Endometrium (tissue), 2 donors: ENCODE results near the gene SERPINA1.
"Not testable (repeated sequence)": the region's sequence is repeated elsewhere in the genome, so short reads cannot be mapped to it uniquely, and the experiment has no call there.

Source experiments
- FAIRE-seq: peaks from 2 replicates; lab custom pipeline; 2012; peaks lifted over from hg19 to GRCh38; lab: Jason Lieb, UNC
- donor health status: control.
- donor health status: control.

The SERPINA1 gene

DNA sequence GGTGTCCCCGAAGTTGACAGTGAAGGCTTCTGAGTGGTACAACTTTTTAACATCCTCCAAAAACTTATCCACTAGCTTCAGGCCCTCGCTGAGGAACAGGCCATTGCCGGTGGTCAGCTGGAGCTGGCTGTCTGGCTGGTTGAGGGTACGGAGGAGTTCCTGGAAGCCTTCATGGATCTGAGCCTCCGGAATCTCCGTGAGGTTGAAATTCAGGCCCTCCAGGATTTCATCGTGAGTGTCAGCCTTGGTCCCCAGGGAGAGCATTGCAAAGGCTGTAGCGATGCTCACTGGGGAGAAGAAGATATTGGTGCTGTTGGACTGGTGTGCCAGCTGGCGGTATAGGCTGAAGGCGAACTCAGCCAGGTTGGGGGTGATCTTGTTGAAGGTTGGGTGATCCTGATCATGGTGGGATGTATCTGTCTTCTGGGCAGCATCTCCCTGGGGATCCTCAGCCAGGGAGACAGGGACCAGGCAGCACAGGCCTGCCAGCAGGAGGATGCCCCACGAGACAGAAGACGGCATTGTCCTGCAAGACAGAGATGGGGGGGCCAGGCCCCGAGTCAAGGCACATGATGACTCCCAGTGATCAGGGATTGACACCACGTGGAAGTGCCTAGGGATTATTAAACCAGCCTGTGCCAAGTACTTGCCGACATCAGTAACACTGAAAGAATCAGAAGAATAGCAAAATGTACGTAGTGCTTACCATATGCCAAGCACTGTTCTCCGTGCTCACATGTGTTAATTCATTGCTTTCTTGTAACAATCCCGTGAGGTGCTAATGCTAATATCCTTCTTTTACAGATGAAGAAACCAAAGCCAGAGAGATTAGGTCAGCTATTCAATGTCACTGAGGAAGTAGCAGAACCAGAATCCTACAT is 5.4 kb downstream of the SERPINA1 start:
- no peak for FAIRE-seq

DNA sequence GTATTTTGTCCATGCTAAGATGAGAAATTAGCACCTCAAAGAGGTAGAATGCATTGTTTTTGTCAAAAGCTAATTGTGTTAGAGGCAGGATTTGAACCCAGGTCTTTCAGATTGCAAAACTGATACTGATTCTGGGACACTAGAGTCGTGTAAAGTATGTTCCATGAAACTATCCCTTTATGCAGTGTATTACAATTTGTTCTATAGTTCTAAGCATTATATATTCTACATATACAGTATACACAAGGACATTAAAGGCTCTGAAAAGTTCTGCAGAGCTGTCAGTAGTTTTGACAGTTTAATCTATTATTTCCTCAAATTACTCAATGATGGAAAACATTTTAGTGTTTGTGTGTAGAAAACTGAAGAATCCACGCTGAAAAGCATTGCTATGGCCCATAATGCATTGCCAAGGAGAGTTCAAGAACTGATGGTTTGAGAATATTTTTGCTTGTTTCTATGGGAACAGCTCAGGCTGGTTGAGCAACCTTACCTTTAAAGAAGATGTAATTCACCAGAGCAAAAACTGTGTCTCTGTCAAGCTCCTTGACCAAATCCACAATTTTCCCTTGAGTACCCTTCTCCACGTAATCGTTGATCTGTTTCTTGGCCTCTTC is 6.2 kb downstream of the SERPINA1 start:
- FAIRE-seq = no peak

DNA sequence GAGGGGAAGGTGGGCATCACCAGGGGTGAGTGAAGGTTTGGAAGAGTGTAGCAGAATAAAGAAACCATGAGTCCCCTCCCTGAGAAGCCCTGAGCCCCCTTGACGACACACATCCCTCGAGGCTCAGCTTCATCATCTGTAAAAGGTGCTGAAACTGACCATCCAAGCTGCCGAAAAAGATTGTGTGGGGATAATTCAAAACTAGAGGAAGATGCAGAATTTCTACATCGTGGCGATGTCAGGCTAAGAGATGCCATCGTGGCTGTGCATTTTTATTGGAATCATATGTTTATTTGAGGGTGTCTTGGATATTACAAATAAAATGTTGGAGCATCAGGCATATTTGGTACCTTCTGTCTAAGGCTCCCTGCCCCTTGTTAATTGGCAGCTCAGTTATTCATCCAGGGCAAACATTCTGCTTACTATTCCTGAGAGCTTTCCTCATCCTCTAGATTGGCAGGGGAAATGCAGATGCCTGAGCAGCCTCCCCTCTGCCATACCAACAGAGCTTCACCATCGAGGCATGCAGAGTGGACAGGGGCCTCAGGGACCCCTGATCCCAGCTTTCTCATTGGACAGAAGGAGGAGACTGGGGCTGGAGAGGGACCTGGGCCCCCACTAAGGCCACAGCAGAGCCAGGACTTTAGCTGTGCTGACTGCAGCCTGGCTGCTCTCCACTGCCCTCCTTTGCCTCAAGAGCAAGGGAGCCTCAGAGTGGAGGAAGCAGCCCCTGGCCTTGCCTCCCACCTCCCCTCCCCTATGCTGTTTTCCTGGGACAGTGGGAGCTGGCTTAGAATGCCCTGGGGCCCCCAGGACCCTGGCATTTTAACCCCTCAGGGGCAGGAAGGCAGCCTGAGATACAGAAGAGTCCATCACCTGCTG is 7.0 kb downstream of the SERPINA1 start:
- no peak for FAIRE-seq

DNA sequence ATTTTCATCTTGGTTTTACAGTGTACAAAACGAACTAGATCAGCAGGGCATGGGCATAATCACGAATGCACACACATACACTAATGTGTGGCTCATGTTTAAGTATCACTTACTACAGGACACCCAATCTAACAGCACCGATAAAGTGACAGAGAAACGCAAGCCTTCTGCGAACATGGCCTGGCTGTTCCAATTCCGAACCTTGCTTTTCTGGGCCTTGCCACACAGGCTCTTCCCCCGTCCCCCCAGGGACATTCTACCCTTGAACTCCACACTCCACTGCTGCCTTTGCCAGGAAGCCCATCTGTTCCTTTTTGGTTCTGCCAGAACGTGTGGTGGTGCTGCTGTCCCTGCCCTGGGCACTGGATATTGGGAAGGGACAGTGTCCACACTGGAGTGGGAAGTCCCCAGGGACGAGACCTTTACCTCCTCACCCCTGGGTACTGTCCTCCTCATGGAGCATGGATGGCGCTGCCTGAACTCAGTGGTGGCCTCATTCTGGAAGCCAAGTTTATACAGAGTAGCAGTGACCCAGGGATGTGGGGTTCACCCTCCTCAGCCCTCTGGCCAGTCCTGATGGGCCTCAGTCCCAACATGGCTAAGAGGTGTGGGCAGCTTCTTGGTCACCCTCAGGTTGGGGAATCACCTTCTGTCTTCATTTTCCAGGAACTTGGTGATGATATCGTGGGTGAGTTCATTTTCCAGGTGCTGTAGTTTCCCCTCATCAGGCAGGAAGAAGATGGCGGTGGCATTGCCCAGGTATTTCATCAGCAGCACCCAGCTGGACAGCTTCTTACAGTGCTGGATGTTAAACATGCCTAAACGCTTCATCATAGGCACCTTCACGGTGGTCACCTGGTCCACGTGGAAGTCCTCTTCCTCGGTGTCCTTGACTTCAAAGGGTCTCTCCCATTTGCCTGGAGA is 7.9 kb downstream of the SERPINA1 start:
- FAIRE-seq = no peak

DNA sequence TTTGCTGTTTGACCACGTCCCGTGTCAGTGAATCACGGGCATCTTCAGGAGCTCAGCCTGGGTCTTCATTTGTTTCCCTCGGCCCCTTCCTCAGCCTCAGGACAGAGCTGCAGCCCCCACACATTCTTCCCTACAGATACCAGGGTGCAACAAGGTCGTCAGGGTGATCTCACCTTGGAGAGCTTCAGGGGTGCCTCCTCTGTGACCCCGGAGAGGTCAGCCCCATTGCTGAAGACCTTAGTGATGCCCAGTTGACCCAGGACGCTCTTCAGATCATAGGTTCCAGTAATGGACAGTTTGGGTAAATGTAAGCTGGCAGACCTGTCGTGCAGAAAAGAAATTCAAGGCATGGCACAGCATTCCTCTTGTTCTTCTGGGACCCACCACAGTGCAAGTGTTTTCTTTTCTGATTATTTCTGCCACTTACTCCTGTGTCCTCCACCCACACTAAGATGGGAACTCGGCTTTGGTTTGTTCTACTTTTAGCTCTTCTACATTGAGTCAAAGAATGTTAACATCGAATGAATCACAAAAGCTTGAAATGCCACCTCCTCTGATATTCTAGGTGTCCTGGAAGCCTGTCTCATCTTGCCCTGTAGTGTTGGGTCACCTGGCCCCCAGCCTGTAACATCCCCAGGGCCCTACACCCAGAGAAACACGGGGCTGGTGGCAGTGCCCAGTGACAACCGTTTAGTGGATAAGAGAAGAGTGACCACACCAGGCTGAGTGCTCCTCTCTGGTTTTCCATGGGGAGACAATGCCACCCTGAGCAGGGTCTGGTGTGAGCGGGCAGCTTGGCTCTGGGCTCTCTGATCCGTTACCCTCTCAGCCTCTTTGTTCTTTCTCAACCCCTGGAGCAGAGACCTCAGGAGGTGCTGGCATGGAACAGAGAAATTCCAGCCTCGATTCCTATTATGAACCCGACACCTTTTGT is 8.8 kb downstream of the SERPINA1 start:
- FAIRE-seq = no peak

DNA sequence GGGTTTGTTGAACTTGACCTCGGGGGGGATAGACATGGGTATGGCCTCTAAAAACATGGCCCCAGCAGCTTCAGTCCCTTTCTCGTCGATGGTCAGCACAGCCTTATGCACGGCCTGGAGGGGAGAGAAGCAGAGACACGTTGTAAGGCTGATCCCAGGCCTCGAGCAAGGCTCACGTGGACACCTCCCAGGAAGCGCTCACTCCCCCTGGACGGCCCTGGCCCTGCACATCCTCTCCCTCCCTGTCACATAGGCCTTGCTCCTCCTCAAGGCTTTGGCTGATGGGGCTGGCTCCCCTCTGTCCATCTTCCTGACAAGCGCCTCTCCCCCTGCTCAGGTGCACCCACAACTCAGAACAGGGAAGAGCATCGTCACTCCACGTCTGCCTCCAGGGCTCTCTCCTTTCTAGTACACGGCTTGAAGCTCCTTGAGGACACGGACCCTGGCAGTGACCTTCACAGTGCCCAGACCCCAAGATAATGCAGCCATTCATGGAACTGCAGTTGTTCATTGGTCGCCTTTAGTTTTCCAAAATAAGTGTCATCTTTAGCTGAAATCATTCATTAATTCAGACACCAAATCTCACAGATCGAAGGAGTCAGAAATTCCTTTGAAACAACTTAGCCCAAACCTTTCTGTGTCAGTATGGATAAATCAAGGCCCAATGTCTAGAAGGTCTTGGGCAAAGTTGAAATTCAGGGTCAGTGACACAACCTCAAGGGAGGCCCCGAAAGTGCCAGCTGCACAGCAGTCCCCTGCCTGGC is 9.7 kb downstream of the SERPINA1 start:
- no peak for FAIRE-seq

DNA sequence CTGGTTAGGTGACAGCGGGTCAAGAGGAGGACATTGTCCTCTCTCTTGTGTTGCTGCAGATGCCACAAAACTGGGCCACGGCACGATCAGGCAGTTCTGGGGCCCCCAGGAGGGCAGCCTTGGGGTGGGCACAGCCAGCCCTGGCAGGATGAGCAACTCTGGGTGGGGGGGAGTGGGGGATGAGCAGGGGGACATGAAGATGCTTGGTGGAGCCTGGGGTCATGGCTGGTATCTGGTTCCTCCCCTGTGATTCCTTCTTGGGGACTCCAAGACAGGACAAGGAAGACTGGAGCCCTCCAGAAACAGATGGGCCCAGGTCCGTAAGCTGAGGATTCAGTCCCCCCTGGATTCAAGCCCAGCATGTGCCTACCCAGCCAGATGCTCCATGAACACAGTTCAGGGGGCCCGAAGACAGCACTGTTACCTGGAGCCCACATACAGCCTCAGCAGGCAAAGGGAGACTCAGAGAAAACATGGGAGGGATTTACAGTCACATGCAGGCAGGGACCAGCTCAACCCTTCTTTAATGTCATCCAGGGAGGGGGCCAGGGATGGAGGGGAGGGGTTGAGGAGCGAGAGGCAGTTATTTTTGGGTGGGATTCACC is 10.4 kb downstream of the SERPINA1 start:
- FAIRE-seq = no peak

DNA sequence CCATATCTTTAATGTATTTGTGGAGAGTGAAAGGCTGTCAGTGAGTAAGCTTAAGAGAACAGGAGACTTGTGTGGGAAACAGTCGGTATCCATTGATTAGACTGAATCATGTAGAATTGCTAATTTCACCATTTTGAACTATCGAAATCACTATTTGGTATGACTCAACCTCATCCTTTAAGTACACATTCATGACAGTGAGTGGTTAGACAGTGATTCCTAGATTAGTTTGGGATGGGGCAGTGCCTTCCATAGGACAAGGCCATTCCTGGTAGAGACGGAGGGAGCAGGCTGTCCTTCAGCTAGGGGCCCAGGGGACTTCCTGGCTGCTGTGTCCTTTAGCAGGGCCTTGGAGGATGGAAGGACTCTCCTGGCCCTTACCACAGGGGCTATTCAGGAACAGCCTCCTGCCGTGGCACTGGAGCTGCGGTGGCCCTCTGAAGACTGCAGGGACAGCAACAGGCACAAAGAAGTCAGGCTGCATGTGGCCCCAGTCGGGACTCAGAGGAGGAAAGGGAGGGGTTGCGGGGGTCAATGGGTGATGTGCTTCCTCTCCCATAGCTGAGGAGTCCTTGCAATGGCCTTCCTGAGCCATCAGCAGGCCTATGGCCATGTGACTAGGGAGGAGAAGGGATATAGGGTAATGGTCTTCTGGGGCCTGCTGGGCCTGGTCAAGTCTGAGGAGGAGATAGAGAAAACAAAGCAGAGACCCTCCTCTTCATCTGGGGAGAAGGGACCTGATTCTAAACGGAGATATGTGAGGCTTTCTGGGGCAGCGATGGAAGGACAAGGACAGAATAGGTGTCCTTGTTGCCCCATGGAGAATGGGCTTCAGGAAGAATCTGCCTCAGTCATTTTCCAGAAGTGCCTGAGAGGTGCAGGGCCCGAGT is 11.2 kb downstream of the SERPINA1 start:
- no peak for FAIRE-seq

DNA sequence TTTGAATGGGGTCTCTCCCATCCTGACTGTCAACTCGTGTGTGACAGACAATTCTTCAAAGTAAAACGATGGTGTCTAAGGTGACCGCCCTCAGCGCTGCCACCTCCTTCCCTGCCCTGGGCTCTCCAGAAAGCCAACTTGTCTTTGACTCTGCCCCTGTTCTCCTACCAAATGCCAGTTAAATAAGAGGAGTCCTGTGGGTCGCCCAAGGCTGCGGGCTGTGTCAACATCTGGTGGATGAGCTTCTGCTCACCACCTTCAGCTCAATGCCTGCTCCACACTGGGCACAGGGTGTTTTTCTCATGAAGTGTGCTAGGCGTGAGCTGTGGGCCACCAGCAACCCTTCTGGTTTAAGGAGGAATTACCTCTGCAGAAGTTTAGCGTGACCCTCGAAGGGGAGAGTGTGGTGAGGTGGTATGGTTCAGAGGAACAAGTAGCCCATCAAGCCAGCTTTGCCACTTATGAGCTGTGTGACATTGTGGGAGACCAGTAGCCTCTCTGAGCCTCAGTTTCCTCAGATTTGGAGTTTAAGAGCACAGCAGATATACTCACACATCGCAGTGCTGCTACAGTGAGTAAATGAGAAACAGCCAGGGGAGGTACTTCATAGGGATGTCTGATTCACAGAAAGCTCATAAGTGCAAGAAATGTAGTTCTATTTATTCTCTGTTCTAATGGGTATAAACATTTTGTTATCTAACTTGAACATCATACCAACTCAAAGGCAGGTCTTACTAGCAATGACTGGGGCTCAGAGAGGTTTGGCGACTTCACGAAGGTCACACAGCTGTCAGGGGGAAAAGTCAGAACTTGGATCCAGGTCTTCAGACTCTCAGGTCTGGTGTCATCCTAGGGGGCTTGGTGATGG is 12.1 kb downstream of the SERPINA1 start:
- FAIRE-seq = no peak

DNA sequence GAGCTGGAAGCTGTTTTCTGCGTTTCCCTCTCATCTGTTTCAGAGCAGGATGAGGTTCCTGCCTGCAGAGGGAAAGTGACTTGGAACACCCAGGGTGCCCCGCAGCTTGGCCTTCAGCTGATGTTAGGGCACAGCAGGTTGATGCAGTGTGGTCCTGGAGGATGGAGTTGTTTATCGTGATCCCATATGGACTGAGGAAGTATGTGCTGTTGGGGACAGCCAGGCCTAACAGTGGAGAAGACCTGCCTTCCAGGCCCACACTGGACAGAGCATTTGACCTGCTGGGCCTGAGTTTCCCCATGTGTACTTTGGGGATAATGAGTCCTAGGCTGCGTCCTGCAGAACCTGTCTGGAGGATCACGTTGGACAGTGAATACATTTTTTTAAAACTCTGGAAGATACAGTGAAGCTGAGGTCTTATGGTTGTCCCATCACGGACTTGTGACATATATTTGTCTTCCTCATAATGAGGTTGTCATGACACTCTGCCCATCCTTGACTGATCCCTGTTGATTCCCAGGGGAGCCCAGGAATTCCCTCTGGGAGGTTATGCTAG is 12.8 kb downstream of the SERPINA1 start:
- no peak for FAIRE-seq

DNA sequence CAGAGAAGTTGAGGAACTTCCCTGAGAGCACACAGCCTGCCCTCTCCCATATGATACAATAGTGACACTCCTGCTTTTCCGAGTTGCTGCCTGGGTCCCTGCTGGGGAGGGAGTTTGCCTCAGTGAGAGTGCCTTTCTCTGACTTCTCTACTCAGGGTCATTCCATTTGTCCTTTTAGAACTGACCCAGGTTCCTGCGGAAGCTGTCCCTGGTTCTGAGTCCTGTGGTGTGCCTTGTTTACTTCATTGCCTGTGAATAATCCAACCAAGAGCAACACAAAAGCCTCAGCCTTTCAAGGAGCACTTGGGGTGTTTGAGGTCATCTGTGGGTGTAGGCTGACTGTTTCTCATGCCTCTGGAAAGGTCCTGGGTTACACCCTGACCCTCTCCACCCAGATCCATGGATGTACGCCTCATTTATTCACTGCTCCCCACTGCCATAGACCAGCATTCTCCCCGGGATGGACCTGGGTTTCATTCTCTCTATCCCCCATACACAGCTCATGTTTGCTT is 13.6 kb downstream of the SERPINA1 start:
- no peak for FAIRE-seq

DNA sequence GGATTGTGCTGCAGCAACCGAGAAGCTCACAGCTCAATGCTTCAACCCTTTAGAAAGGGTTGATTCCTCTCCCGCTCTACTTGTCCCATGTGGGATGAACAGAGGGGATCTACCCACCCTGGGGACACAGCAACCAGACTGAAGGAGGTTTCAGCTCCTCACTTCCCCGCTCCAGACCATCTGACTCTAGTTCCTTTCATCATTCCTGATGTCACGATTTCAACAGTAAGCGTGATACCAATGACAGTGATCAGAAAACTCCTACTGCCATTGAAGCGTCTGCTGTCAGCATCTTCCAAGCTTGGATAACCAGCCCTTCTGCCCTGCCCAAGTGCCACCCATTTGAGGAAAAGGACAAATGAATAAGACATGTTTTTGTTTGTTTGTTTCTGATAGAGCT is 14.3 kb downstream of the SERPINA1 start:
- FAIRE-seq = no peak

DNA sequence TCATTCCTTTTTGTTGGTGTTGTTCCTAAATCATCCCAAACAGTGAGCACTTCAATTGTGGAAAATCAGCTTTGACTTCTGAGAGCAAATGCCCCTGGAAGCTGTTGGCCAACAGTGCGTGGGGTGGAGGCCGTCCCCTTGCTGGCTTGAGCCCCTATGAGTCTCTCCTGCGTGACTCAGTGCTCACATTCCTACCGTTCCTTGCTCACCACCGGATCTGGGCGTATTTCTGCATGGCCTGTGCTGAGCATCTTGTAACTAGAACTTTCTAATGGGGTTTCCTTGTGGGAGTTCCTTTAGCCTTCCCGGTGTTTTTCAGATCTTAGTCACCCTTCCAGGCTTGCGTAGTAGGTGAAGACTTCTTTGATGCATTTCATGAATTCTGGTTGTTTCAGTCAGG is 14.7 kb downstream of the SERPINA1 start:
- no peak for FAIRE-seq

DNA sequence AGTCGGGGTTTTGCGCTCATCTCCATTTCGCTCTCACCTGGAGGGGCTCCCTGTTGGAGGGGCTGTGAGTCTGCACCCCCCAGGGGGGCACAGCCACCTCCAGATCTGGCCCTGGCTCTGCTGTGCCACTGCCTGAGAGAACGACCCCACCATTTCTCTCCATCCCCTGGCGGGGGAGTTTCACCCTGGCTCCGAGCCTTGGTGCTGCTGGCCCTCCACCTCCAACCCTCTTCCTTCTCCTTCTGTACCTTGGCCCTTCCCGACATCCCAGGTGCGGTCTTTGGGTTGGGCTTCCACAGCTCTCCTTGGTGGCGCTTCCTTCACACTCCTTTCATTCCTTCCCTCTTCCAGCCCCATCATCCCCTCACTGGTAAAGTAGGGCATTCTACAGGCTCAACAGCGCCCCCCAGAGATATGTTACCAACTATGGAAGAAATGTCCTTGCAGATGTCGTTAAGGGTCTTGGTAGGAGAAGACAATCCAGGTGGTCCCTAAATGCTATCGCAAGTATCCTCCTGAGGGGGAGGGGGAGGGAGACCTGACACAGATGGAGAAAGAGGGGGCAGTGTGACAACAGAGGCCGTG is 16.3 kb downstream of the SERPINA1 start:
- no peak for FAIRE-seq

DNA sequence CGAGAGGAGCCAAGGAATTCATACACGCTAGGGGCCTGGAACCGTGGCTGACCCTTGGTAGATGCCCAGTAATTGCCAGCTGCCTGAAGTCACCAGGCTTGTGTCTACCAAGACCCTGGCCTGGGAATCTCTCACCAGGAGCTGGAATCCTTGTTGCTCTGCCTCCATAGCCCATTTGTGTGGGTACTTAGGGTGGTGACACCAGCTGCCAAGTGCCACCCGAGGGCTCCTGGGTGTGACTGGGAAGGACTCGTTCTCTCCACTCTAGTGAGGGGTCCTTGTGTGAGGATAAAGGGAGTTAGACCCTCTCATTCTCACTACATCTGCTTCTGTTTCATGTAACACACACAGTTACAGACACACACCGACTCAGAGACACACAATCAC is 17.9 kb downstream of the SERPINA1 start:
- FAIRE-seq = no peak

DNA sequence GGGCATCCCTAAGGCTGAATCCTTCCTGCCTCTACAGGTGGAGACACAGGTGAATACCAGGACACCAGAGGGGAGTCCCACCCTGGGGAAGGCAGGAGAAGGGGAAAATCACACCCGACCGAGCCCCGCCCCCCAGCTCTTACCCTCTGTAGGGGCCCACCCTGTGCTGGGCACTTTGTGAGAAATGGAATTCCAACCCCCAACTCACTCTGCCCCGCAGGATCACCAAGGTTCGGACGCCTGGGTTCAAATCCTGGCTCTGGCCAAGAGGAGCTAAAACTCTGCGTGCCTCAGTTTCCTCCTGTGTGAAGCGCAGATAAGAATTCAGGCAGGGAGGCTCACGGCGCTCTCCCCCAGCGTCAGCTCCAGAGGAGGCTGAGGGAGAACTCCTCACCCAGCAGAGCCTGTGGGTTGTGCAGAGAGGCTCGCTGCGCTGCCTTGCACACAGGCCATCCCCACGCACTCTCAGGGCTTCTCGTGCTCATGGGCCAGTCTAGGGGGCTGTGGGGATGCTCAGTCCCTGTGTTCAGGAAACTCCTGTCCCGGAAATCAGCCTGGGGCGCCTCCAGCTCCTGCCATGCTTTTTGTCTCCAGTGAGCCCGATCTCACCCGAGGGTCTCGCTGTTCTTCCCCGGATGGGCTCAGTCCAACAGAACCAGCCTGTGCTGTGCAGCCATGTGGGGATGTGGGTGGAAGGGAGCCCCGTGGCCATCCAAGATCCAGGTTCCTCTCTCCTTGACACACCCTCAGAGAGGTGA is 18.5 kb downstream of the SERPINA1 start:
- FAIRE-seq = not testable (repeated sequence)
